Measurements from ENCODE around the gene MPP3. TPM values are rescaled to one million over a fixed set of nuclear protein-coding genes. Genes with fewer than 3 reads are reported as not detected.

The MPP3 gene
- polyA plus RNA-seq, 1 donor (not counting 4 experiments of a cell fraction or from before 2014, with no cell fraction given) = 7.4 TPM

- no peak overlapping the region for H3K4me2 ChIP-seq (ENCODE audit: control insufficient read depth, extremely low read depth, insufficient read depth, low read depth, low read length)
- TF ChIP-seq, protein P1, sequence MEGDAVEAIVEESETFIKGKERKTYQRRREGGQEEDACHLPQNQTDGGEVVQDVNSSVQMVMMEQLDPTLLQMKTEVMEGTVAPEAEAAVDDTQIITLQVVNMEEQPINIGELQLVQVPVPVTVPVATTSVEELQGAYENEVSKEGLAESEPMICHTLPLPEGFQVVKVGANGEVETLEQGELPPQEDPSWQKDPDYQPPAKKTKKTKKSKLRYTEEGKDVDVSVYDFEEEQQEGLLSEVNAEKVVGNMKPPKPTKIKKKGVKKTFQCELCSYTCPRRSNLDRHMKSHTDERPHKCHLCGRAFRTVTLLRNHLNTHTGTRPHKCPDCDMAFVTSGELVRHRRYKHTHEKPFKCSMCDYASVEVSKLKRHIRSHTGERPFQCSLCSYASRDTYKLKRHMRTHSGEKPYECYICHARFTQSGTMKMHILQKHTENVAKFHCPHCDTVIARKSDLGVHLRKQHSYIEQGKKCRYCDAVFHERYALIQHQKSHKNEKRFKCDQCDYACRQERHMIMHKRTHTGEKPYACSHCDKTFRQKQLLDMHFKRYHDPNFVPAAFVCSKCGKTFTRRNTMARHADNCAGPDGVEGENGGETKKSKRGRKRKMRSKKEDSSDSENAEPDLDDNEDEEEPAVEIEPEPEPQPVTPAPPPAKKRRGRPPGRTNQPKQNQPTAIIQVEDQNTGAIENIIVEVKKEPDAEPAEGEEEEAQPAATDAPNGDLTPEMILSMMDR (optimal IDR thresholded peaks at IDR 0.05 in 1 of 3, IDR thresholded peaks at IDR 0.05 in 1 of 3, conservative IDR thresholded peaks at IDR 0.05 in 1 of 3; ENCODE audit: extremely low read depth in 1 of 3, insufficient read depth in 2 of 3, low read length in 3 of 3) = no peak
- no peak for TF ChIP-seq EZH2 (IDR thresholded peaks at IDR 0.05; ENCODE audit: low read length)
- no peak overlapping the region for H3K9ac ChIP-seq (ENCODE audit: control insufficient read depth, extremely low read depth, insufficient read depth, low read length)
- no peak overlapping the region for H2AFZ ChIP-seq (ENCODE audit: control insufficient read depth, low read length)
- H4K20me1 ChIP-seq (ENCODE audit: control insufficient read depth, extremely low read depth, insufficient read depth, low read length) = peaks cover 2% of the 10 kb centered on the region
- peaks cover 7% of the 10 kb centered on the region for H3K79me2 ChIP-seq (ENCODE audit: control insufficient read depth, insufficient read depth, low read length)
- H3K27me3 ChIP-seq (ENCODE audit: control insufficient read depth, extremely low read depth, insufficient read depth, low read length) = no peaks in the 10 kb centered on the region
- dilution Hi-C loops (cut with MboI; ENCODE audit: extremely low pct_ligation_motif_present, low sequenced_read_pairs) = no loop called here
- H3K4me1 ChIP-seq (ENCODE audit: control insufficient read depth, extremely low read depth, insufficient read depth, low read length) = no peaks in the 10 kb centered on the region
- DNase-seq (ENCODE audit: low read depth, low spot score) (no peak), FAIRE-seq (no peak)
- no peaks in the 10 kb centered on the region for H3K9me1 ChIP-seq (ENCODE audit: control insufficient read depth, extremely low read depth, insufficient read depth, low read length)
- H3K9me3 ChIP-seq (ENCODE audit: control insufficient read depth, low read depth, low read length) = no peaks in the 10 kb centered on the region
- H3K36me3 ChIP-seq (ENCODE audit: control insufficient read depth in 2 of 2, extremely low read depth in 1 of 2, insufficient read depth in 2 of 2, low read length in 2 of 2) = peaks cover 30 to 39% of the 10 kb centered on the region in 2 experiments
- H3K27ac ChIP-seq (ENCODE audit: control insufficient read depth, insufficient read depth, low read length) = no peak overlapping the region
- no peak overlapping the region for H3K4me3 ChIP-seq (ENCODE audit: control insufficient read depth in 2 of 3, extremely low read depth in 1 of 3, insufficient read depth in 2 of 3, low read depth in 1 of 3, low read length in 3 of 3)
Measured at GRCh38 chr17:43770957-43771356, 62.0 kb downstream of the MPP3 start.

- Histone ChIP-seq H3K4me1 (ENCODE audit: control insufficient read depth, extremely low read depth, insufficient read depth, low read length) (no peaks in the 10 kb centered on the region), H3K27ac (ENCODE audit: control insufficient read depth, insufficient read depth, low read length) (no peak overlapping the region), H3K27me3 (ENCODE audit: control insufficient read depth, extremely low read depth, insufficient read depth, low read length) (no peaks in the 10 kb centered on the region), H3K4me2 (ENCODE audit: control insufficient read depth, extremely low read depth, insufficient read depth, low read depth, low read length) (no peak overlapping the region), H3K9me3 (ENCODE audit: control insufficient read depth, low read depth, low read length) (no peaks in the 10 kb centered on the region), H4K20me1 (ENCODE audit: control insufficient read depth, extremely low read depth, insufficient read depth, low read length) (peaks cover 2% of the 10 kb centered on the region), H3K9ac (ENCODE audit: control insufficient read depth, extremely low read depth, insufficient read depth, low read length) (no peak overlapping the region), H2AFZ (ENCODE audit: control insufficient read depth, low read length) (no peak overlapping the region), H3K4me3 (ENCODE audit: control insufficient read depth in 2 of 3, extremely low read depth in 1 of 3, insufficient read depth in 2 of 3, low read depth in 1 of 3, low read length in 3 of 3) (no peak overlapping the region), H3K9me1 (ENCODE audit: control insufficient read depth, extremely low read depth, insufficient read depth, low read length) (no peaks in the 10 kb centered on the region), H3K79me2 (ENCODE audit: control insufficient read depth, insufficient read depth, low read length) (no peaks in the 10 kb centered on the region), H3K36me3 (ENCODE audit: control insufficient read depth in 2 of 2, extremely low read depth in 1 of 2, insufficient read depth in 2 of 2, low read length in 2 of 2) (peaks cover 30 to 36% of the 10 kb centered on the region in 2 experiments)
- DNase-seq (ENCODE audit: low read depth, low spot score) (no peak), FAIRE-seq (no peak)
- dilution Hi-C loops (cut with MboI; ENCODE audit: extremely low pct_ligation_motif_present, low sequenced_read_pairs) = loop anchor here (5.0 kb wide), 1 partner anchor 73 kb away; no protein-coding TSS in a partner anchor
- TF ChIP-seq, protein P1 (optimal IDR thresholded peaks at IDR 0.05 in 1 of 3, IDR thresholded peaks at IDR 0.05 in 1 of 3, conservative IDR thresholded peaks at IDR 0.05 in 1 of 3; ENCODE audit: extremely low read depth in 1 of 3, insufficient read depth in 2 of 3, low read length in 3 of 3) = no peak
- no peak for TF ChIP-seq EZH2 (IDR thresholded peaks at IDR 0.05; ENCODE audit: low read length)
Measured at GRCh38 chr17:43769859-43770258, 63.1 kb downstream of the MPP3 start.

Measured in keratinocyte (primary cell).